OCI-LY3 (cell line): ENCODE data around the gene PCNX2.

Experiments
- H2AFZ ChIP-seq: fragments of 200-600, 300-600 bp; shearing (Covaris generic); 2 replicates; pipeline ENCODE4 v1.6.0; 2014; ENCODE audit warnings: antibody characterized with exemption, low read depth, low read length
- H3K27ac ChIP-seq: fragments of 200-600, 300-600 bp; sonication (generic); 2 replicates; pipeline ENCODE4 v1.5.1; 2014; ENCODE audit warnings: mild to moderate bottlenecking, low read length, moderate library complexity, mixed read lengths
- H3K27me3 ChIP-seq: fragments of 200-600, 300-600 bp; sonication (generic); 2 replicates; pipeline ENCODE4 v1.6.1; 2014; ENCODE audit warnings: low read depth, low read length, mixed read lengths
- H3K36me3 ChIP-seq: fragments of 200-600, 300-600 bp; sonication (generic); replicated peaks from 2 replicates; pipeline ENCODE3; 2014; ENCODE audit warnings: low read depth, low read length, mixed read lengths
- H3K4me1 ChIP-seq: fragments of 300-600, 200-600 bp; sonication (generic); 2 replicates; pipeline ENCODE4 v1.6.1; 2014; ENCODE audit warnings: low read length, mixed read lengths
- H3K4me2 ChIP-seq: fragments of 200-600, 300-600 bp; sonication (generic); 2 replicates; pipeline ENCODE4 v1.6.1; 2014; ENCODE audit warnings: low read length, mixed read lengths
- H3K4me3 ChIP-seq: fragments of 300-600, 200-600 bp; sonication (generic); 2 replicates; pipeline ENCODE4 v1.5.1; 2014; ENCODE audit warnings: antibody characterized with exemption, mild to moderate bottlenecking, low read length, moderate library complexity
- H3K79me2 ChIP-seq: fragments of 300-600, 200-600 bp; shearing (Covaris generic); 2 replicates; pipeline ENCODE4 v1.6.1; 2014; ENCODE audit warnings: mild to moderate bottlenecking, low read length, mixed read lengths
- H3K9ac ChIP-seq: fragments of 300-600, 200-600 bp; shearing (Covaris generic); 2 replicates; pipeline ENCODE4 v1.6.0; 2014; ENCODE audit warnings: mild to moderate bottlenecking, low read length, moderate library complexity
- H3K9me3 ChIP-seq: fragments of 200-600, 300-600 bp; shearing (Covaris generic); 2 replicates; pipeline ENCODE4 v1.6.1; 2014; ENCODE audit warnings: low read length, mixed read lengths; ENCODE audit not compliant: insufficient read depth
- H4K20me1 ChIP-seq: fragments of 200-600, 300-600 bp; sonication (generic); 2 replicates; pipeline ENCODE4 v1.6.1; 2016; ENCODE audit warnings: low read length, mixed read lengths; ENCODE audit not compliant: insufficient read depth
- EZH2phosphoT487 ChIP-seq: fragments of 200-600 bp; shearing (Covaris generic); IDR thresholded peaks from 2 replicates; pipeline ENCODE4 v1.6.1; 2018; ENCODE audit warnings: antibody characterized with exemption, mixed run types, low read depth
- TF ChIP-seq, protein P1 (sequence below): fragments of 200-600, 300-600 bp; sonication (generic); IDR thresholded peaks from 2 replicates; pipeline ENCODE4 v1.5.1; 2014; ENCODE audit warnings: antibody characterized with exemption, low read length, low read depth

Gene PCNX2

DNA sequence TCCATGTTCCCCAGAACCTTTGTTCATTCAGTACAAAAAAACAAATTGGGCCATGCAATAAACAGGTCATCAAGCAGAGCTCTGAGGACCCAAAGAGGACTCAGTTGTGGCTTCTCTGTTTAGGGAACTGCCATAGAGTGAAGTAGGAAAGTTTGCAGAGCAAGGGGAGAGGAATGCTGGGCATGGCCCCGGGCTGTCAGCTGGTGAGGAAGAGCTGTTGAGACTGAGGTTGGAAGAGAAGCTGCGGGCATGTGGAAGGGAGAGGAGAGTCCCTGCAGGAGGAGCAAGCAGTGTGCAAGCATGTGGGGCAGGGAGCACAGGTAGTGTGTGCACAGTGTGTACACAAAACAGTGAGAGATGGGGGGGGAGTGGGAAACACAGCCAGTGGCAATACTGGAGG lies 273.3 kb downstream of the PCNX2 start:
- H3K27me3 ChIP-seq: no peaks in the 10 kb centered on the region
- TF ChIP-seq, protein P1, sequence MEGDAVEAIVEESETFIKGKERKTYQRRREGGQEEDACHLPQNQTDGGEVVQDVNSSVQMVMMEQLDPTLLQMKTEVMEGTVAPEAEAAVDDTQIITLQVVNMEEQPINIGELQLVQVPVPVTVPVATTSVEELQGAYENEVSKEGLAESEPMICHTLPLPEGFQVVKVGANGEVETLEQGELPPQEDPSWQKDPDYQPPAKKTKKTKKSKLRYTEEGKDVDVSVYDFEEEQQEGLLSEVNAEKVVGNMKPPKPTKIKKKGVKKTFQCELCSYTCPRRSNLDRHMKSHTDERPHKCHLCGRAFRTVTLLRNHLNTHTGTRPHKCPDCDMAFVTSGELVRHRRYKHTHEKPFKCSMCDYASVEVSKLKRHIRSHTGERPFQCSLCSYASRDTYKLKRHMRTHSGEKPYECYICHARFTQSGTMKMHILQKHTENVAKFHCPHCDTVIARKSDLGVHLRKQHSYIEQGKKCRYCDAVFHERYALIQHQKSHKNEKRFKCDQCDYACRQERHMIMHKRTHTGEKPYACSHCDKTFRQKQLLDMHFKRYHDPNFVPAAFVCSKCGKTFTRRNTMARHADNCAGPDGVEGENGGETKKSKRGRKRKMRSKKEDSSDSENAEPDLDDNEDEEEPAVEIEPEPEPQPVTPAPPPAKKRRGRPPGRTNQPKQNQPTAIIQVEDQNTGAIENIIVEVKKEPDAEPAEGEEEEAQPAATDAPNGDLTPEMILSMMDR: no peak
- no peaks in the 10 kb centered on the region for H3K36me3 ChIP-seq
- H3K27ac ChIP-seq: no peak overlapping the region
- no peaks in the 10 kb centered on the region for H4K20me1 ChIP-seq
- no peak overlapping the region for H3K4me2 ChIP-seq
- H3K9ac ChIP-seq: no peak overlapping the region
- H2AFZ ChIP-seq: no peak overlapping the region
- no peaks in the 10 kb centered on the region for H3K79me2 ChIP-seq
- H3K4me1 ChIP-seq: no peaks in the 10 kb centered on the region
- no peak overlapping the region for H3K4me3 ChIP-seq
- no peaks in the 10 kb centered on the region for H3K9me3 ChIP-seq

DNA sequence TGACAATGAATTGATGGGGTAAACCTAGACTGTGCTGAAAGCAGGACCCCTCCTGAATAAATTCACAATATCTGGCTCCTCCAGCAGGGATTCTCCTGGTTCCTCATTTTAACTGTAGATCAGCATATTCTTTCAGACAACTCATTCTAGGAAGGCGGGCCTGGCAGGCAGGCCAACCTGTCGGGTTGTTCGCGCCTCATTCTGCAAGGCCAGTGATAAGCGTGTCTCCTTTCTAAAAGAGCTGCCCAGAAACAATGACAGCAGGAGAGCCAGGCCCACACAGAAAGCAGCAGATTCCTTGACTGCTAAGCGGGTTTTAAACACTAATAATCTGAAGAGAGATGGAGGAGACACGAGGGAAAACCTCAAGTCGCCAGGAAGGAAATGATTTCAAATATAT lies 275.1 kb downstream of the PCNX2 start:
- no peak overlapping the region for H2AFZ ChIP-seq
- no peaks in the 10 kb centered on the region for H3K27me3 ChIP-seq
- no peak overlapping the region for H3K4me2 ChIP-seq
- H3K9ac ChIP-seq: no peak overlapping the region
- TF ChIP-seq EZH2phosphoT487: no peak
- TF ChIP-seq, protein P1: no peak
- H3K79me2 ChIP-seq: no peaks in the 10 kb centered on the region
- H4K20me1 ChIP-seq: no peaks in the 10 kb centered on the region
- H3K4me3 ChIP-seq: no peak overlapping the region
- no peaks in the 10 kb centered on the region for H3K4me1 ChIP-seq
- H3K9me3 ChIP-seq: no peaks in the 10 kb centered on the region
- no peaks in the 10 kb centered on the region for H3K36me3 ChIP-seq
- H3K27ac ChIP-seq: no peak overlapping the region

DNA sequence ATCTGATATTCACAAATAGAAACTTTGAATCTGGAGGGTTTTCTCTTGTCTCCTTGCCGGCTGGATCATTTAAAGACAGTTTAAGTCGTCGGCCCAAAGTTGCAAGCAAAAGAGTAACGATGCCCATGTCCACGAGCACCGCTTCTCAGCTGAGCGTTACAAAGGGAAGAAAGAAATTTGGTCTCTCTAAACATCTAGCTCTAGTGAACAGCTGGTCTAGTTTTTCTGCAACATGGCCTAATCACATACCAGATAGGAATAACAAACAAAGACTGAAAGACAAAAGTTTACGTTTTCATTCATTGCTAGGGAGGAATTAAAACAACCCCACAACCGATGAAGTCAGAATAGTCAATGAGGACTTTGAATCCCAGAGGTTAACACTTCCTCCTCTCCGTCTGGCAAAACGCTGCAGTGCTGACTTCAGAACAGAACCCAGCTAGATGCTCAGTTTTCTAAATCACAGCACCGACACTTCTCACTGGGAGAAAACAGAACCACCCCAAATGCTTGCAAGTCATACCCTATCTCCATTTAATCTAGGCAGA lies 275.7 kb downstream of the PCNX2 start:
- H3K79me2 ChIP-seq: no peaks in the 10 kb centered on the region

DNA sequence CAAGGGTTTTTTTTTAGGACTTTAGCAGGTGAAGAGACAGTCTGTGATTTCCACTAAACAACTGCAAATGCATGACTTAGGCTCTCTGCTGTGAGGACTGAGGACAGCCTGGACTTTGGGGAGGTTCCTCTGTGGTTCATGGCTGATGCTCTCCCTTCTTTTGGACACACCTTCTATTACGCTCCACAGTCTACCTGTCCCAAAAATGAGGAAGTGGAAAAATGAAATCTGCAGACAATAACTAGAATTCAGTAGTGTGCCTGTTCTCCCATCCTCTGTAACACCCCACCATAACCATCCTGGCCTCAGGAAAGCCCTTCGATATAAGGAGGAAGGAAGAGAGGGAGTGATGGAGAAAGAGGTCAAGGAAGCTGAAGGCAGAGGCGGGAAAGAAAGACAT lies 276.4 kb downstream of the PCNX2 start:
- Histone ChIP-seq H3K9me3 (no peaks in the 10 kb centered on the region), H3K36me3 (no peaks in the 10 kb centered on the region), H2AFZ (no peak overlapping the region), H3K27me3 (no peaks in the 10 kb centered on the region), H4K20me1 (no peaks in the 10 kb centered on the region), H3K79me2 (no peaks in the 10 kb centered on the region), H3K4me1 (no peaks in the 10 kb centered on the region), H3K9ac (no peak overlapping the region), H3K27ac (no peak overlapping the region), H3K4me2 (no peak overlapping the region), H3K4me3 (no peak overlapping the region)
- TF ChIP-seq EZH2phosphoT487: no peak
- TF ChIP-seq, protein P1: no peak

More for the DNA sequence above, 275.7 kb downstream of the PCNX2 start:
- Histone ChIP-seq H2AFZ (no peak overlapping the region), H3K9me3 (no peaks in the 10 kb centered on the region), H3K36me3 (no peaks in the 10 kb centered on the region), H3K4me3 (no peak overlapping the region), H4K20me1 (no peaks in the 10 kb centered on the region), H3K27me3 (no peaks in the 10 kb centered on the region), H3K4me1 (no peaks in the 10 kb centered on the region), H3K4me2 (no peak overlapping the region), H3K27ac (no peak overlapping the region), H3K9ac (no peak overlapping the region)
- TF ChIP-seq EZH2phosphoT487: no peak
- TF ChIP-seq, protein P1: no peak
